ENCODE results near the gene PACS2.

Gene PACS2

DNA sequence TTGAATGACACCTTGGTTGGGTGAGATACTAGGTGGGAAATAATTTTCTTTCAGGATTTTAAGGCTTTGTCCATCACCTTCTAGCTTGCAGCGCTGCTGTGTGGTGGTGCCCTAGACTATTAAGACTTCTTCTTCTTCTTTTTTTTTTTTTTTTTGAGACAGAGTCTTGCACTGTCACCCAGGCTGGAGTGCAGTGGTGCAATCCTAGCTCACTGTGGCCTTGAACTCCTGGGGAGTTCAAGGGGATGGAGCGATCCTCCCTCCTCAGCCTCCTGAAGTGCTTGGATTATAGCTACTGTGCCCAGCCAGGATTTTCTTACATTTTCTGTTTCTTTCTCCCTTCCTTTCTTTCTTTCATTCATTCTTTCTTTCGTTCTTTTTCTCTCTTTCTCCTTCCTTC is 94.8 kb downstream of the PACS2 start:
- POLR2A ChIA-PET (ENCODE audit: low non-redundant PET), result no interaction called here
- TF ChIP-seq, protein P1, sequence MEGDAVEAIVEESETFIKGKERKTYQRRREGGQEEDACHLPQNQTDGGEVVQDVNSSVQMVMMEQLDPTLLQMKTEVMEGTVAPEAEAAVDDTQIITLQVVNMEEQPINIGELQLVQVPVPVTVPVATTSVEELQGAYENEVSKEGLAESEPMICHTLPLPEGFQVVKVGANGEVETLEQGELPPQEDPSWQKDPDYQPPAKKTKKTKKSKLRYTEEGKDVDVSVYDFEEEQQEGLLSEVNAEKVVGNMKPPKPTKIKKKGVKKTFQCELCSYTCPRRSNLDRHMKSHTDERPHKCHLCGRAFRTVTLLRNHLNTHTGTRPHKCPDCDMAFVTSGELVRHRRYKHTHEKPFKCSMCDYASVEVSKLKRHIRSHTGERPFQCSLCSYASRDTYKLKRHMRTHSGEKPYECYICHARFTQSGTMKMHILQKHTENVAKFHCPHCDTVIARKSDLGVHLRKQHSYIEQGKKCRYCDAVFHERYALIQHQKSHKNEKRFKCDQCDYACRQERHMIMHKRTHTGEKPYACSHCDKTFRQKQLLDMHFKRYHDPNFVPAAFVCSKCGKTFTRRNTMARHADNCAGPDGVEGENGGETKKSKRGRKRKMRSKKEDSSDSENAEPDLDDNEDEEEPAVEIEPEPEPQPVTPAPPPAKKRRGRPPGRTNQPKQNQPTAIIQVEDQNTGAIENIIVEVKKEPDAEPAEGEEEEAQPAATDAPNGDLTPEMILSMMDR (conservative IDR thresholded peaks at IDR 0.05; ENCODE audit: low read depth), result no peak
- DNase-seq (ENCODE audit: low spot score), result no peak
- CTCF ChIA-PET, result interaction anchor here (0.8 kb wide), 1 partner anchor 81 kb away, joined by 5 read pairs; no protein-coding TSS in a partner anchor
- H3K27ac ChIP-seq, result no peak overlapping the region

DNA sequence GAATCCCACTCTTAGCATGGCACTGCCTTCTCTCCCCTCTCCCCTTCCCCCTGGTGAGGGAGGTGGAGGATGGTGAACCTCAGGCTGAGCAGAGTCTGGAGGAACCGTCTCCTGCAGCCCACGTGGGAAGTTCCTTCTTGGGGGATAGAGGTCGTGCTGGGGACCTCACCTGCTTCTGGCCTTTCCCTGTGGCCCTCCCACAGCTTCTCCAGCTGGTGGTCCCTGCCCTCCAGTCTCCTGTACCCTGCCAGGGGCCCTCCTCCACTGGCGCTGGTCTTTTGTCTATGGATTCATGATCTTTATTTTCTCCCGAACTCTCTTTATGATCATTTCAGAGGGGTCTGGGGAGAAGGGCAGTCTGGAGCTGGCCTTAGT is 96.1 kb downstream of the PACS2 start:
- TF ChIP-seq, protein P1 (conservative IDR thresholded peaks at IDR 0.05; ENCODE audit: low read depth), result no peak
- ChIA-PET POLR2A (ENCODE audit: low non-redundant PET) (no interaction called here), CTCF (interaction anchor here (0.6 to 1.1 kb wide), 2 partner anchors 70 to 296 kb away, joined by 3 to 4 read pairs; no protein-coding TSS in a partner anchor)
- H3K27ac ChIP-seq, result no peak overlapping the region
- no peak for DNase-seq (ENCODE audit: low spot score)

DNA sequence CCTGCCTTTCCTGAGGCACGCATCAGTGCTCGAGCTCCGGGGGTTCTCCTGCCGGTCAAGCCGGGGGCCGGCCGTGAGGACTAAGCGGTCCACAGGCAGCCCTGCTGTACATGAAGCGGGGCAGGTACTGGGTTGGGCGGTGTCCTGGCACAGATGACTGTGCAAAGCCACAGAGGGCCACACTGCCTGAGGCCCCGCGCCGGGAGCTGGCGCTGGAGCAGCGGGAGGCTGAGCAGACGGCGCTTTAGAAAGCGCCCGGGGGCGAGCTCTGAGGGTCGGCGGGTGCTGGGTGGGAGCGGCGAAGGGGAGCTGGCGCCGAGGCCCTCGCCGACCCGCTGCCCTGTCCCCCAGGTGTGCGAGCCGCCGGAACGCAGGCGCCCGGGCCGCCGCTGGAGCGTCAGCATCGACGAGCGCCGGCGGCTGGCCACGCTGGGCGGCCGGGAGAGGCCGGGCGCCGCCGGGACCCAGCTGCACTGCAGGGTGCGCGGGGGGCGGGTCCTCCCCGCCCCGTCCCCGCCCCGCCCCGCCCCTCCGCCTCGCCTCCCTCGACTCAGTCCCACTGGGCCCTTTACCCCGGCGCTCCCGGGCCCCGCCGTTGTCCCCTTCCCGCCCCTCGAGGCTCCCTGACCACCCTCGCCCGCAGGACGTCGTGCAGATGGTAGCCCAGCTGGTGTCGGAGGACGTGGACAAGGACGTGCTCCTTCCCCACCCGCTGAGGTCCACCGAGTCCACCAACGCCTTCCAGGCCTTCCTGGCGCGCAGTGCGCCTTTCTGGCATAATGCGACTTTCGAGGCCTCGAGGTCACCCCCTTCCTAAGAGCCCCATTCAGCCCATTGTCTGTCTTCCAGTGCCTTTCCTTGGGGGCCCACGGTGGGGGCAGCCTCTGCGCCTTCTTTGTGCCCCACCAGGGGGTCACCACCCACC is 96.7 kb downstream of the PACS2 start:
- TF ChIP-seq, protein P1 (conservative IDR thresholded peaks at IDR 0.05; ENCODE audit: low read depth), result no peak
- DNase-seq (ENCODE audit: low spot score), result peak; percentile 78
- ChIA-PET POLR2A (ENCODE audit: low non-redundant PET) (no interaction called here), CTCF (interaction anchor here (0.6 to 1.1 kb wide), 6 partner anchors 66 to 314 kb away, joined by 3 to 4 read pairs (median 3); no protein-coding TSS in a partner anchor)
- H3K27ac ChIP-seq, result no peak overlapping the region

DNA sequence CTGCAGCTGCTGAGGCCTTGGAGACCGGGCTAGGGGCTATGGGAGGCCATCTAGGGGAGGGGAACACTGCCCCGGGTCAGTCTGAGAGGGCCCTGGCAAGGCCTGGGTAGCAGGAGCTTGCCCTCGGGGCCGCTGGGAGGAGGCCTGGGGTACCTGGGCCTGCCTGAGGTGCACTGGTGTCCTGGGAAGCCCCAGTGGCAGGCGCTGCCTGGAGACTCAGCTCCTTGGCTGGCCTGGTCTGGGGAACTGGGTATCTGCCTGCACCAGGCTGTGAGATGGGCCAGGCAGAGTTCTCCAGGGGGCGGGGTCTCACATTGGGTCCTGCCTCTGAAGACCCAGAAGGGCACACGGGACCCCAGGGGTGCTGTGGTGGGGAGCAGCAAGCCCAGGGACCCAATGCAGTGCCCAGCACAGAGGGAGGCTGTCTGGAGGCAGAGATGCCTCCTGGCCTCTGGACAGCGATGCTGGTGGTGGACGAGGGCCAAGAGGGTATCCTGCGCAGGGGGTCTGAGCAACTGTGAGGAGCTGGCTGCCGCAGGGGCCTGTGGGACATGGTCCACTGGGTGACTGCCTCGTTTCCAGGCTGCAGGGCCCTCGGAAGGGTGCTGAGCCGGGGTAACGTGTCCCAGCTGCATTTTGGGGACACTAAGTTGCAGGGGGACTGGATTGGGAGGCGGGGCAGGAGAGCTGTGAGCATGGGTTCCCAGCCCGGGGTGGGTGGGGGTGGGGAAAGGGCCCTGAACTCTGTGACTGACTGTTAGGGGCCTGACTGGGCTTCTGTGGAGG is 97.6 kb downstream of the PACS2 start:
- no peak overlapping the region for H3K27ac ChIP-seq
- no peak for DNase-seq (ENCODE audit: low spot score)
- POLR2A ChIA-PET (ENCODE audit: low non-redundant PET), result interaction anchor here (0.6 kb wide), 1 partner anchor 77 kb away, joined by 7 read pairs; no protein-coding TSS in a partner anchor
- TF ChIP-seq, protein P1 (conservative IDR thresholded peaks at IDR 0.05; ENCODE audit: low read depth), result no peak
- CTCF ChIA-PET, result interaction anchor here (0.6 to 0.8 kb wide), 4 partner anchors 65 to 315 kb away, joined by 3 read pairs; no protein-coding TSS in a partner anchor

DNA sequence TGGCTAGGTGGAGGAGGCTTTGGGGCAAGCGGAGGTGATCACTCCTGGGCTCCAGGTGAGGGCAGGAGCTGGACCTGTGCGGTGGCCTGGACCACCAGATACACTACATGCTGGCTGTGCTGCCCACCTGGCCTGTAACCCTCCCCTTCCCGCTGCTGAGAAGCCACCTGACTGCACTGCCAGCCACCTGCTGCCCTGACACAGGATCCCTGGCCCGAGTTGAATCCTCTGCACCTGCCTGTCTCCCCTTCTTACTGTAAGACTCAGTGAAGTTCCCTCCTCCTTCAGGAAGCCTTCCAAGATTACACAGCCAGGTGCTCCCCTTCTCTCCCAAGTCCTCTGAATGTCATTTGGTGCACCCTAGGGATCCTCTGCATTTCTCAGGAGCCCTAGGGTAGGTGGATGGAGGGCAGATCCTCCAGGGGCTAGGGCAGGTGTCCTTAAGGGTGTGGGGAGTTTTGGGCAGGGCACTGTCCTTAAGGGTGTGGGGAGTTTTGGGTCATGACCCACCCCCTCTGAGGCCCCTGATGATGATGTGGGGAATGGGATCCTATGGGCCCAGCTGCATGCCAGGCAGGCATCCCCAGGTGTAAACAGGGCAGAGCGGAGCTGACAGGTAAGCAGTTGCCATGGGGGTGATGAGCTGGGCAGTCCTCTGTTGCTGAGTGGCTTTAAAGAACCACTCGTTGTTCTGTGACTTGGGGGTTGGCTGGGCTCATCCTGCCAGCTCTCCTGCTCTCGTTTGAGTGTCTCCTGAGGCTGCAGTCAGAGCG is 98.4 kb downstream of the PACS2 start:
- POLR2A ChIA-PET (ENCODE audit: low non-redundant PET), result no interaction called here
- DNase-seq (ENCODE audit: low spot score), result no peak
- H3K27ac ChIP-seq, result no peak overlapping the region
- TF ChIP-seq, protein P1 (conservative IDR thresholded peaks at IDR 0.05; ENCODE audit: low read depth), result no peak
- CTCF ChIA-PET, result no interaction called here

DNA sequence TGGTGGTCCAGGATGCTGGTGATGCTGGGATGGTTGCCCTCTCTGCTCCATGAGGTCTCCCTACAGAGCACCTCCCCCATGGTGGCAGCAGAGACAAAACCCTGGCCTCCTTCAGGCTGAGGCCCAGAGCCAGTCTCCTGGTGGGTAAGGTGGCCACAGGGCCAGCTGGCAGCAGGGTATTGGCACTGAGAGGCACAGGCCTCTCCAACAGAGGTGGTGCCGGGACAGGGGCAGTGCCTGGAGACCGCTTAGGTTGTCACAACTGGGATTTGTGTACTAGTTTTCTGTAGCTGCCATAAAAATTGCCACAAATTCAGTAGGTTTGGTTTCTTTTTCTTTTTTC is 99.0 kb downstream of the PACS2 start:
- CTCF ChIA-PET, result interaction anchor here (0.6 kb wide), 1 partner anchor 10 kb away, joined by 3 read pairs; no protein-coding TSS in a partner anchor
- POLR2A ChIA-PET (ENCODE audit: low non-redundant PET), result no interaction called here
- DNase-seq (ENCODE audit: low spot score), result no peak

More for the DNA sequence above, 99.0 kb downstream of the PACS2 start:
- H3K27ac ChIP-seq, result no peak overlapping the region
- TF ChIP-seq, protein P1 (conservative IDR thresholded peaks at IDR 0.05; ENCODE audit: low read depth), result no peak
